Gastroesophageal sphincter (tissue), 3 donors: ENCODE results near the gene CLSTN2.

ENCODE experiments used
- CTCF ChIP-seq, 4 experiments: fragments of 200-600 bp in 2 of 4; fragments of 450-650 bp in 2 of 4; sonication (generic) in 1 of 4; IDR thresholded peaks; one replicate each; pipeline ENCODE4 v1.5.1; 2017 to 2019; ENCODE audit warnings: antibody characterized with exemption in 4 of 4, mild to moderate bottlenecking in 2 of 4, moderate library complexity in 2 of 4
- EP300 ChIP-seq: sonication (generic); formaldehyde crosslinking; IDR thresholded peaks from one replicate; pipeline ENCODE4 v1.6.1; 2017; ENCODE audit warnings: antibody characterized with exemption, mild to moderate bottlenecking

- TF ChIP-seq CTCF (IDR thresholded peaks at IDR 0.05) (no peak), EP300 (no peak)
Observed at GRCh38 chr3:140453750-140454149, 518.8 kb downstream of the CLSTN2 start.
